NB4 (cell line): ENCODE data around the gene NHSL1.
"Not testable (repeated sequence)": the region's sequence is repeated elsewhere in the genome, so short reads cannot be mapped to it uniquely, and the experiment has no call there.

Experiments used
- DNase-seq: peaks from one replicate; pipeline ENCODE4 v3.0.0; 2010; ENCODE audit warnings: low read depth
- H3K4me3 ChIP-seq: one replicate; pipeline ENCODE4 v1.5.1; 2011; ENCODE audit warnings: mild to moderate bottlenecking, low read depth, low read length, moderate library complexity
- CTCF ChIP-seq: IDR thresholded peaks from one replicate; pipeline ENCODE4 v1.5.1; 2012; ENCODE audit warnings: low read depth, low read length
- MAX ChIP-seq: IDR thresholded peaks from 2 replicates; pipeline ENCODE4 v1.6.1; 2011; ENCODE audit warnings: low read depth, low read length
- MYC ChIP-seq: IDR thresholded peaks from 2 replicates; pipeline ENCODE4 v1.6.1; 2011; ENCODE audit warnings: low read depth, low read length
- POLR2A ChIP-seq: IDR thresholded peaks from 2 replicates; pipeline ENCODE4 v1.6.1; 2011; ENCODE audit warnings: mild to moderate bottlenecking; ENCODE audit not compliant: insufficient read length; ENCODE audit errors: extremely low read depth

NHSL1 gene

DNA sequence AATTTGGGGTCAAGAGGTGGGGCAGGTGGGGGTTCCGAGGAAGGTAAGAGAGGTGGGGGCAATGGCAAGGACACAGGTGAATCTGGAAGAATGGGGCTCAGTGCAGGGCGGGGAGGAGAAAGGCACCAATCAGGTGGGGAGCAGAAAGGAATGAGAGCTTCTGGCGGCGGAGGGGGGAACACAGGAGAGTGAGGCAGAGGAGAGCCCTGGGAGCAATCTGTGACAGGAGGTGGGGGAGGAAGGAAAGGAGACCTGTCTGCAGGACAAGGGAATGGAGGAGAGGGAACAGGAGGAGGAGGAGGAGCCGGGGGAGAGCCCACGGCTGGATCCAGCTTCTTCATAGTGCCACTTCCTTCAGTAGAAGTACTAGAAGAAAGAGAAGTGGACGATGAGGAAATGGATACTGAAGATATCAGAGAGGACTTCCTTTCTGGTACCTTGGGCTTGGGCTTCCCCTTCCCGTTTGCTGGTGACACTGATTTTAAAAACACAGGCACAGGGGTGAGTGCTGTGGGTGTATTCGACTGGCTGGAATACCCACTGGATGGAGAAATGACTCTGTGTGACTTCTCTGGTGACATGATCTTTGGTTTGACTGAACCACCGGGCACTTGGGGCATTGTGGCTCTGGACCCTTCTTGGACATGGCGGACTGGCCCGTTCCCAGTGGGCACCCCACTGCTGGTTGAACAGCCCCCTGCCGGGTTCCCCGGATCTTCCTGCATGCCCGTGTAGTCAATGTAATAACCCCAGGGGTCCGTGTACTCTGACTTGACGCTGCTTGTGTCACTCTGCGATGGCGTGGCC is 67.8 kb downstream of the NHSL1 start:
- peak; percentile 17 for DNase-seq
- no peak for TF ChIP-seq POLR2A
- TF ChIP-seq CTCF: no peak
- no peak for TF ChIP-seq MAX
- TF ChIP-seq MYC: no peak

DNA sequence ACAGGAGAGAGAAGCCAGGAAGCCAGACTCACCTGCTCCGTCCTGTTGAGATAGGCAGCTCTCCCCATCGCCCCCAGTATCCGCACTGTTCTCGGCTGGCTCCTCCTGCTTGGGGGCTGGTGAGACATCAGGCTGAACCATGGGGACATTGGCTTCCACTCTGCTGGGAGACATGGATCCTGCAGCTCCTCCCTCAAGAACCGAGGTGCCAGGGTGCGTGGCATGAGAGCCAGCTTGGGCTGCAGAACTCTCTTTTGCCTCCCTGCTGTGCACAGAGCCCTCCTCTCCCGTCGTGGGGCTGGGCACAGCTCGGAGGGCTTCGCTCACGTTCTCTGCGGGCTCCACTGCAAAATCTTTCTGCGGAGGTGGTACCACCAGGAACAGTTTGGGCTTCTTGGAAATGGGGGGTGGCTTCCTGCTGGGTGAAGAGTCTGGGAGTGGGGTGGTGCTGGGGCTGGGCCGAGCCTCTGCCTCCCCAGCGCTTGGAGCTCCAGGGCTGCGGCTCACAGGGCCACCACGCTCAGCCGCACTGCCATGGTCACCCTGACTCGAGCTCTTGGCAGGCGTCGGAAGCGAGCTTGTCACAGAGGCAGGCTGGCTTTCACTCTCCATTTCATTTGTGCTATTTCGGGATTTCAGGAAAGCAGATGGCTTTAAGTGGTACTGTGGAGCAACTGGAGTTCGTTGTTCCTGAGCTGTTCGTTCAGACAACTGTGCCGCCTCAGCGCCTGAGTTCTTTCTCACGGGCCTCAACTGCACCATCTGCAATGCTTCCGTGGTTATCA is 68.7 kb downstream of the NHSL1 start:
- no peak for DNase-seq
- H3K4me3 ChIP-seq: no peak overlapping the region
- TF ChIP-seq MAX: no peak

More for the DNA sequence above, 67.8 kb downstream of the NHSL1 start:
- no peak overlapping the region for H3K4me3 ChIP-seq

DNA sequence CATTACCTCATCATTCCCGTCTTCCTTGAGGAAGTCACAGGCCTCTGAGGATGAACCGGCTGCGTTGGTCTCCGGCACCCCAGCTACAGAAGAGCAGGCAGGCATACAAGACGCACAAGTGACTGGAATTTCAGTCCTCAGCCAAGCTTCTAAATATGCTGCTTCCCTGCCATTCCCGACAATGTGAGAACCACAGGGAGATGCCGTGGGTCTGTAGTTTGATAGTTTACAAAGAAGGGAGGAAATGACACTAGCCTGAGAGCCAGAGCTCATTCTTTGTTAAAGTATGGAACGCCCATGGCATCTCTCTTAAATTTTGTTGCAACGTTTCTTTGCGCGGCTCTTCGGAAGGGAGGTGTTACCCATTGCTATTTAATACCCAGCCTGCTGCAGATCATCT is 69.5 kb downstream of the NHSL1 start:
- DNase-seq: no peak
- no peak for TF ChIP-seq MAX
- TF ChIP-seq CTCF: no peak
- no peak for TF ChIP-seq MYC
- no peak for TF ChIP-seq POLR2A
- no peak overlapping the region for H3K4me3 ChIP-seq

DNA sequence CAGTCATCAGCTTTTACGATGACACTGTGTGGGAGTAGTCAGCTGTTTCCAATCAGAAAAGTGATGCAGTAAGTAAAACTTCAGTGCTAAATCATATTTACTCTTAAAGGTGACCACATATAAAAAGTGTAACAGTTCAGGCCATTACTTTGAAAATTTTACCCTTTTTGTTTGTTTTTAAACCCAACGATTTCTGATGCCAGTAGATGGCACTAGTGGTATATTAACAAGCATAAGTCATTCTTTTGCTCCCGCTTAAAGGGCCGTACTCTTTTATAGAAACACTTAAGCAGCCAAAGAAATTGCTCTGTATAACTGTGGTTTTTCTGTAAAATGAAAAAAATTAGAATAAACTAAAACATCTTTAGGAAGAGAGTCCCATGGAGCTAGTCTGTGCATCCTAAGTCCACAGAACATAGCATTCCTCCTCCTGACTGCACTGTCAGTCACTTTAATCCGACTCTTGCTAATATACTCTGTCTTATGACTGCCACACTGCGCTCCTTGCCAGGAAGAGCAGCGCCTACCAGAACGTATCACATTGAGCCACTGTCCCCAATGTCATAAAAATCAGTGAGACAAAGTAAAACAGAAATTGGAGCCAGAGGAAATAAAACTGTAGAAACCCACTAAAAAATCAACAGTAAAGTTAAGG is 70.2 kb downstream of the NHSL1 start:
- no peak for TF ChIP-seq POLR2A
- no peak for TF ChIP-seq MAX
- TF ChIP-seq MYC: no peak
- peak; percentile 57 for TF ChIP-seq CTCF
- no peak overlapping the region for H3K4me3 ChIP-seq
- DNase-seq: peak; percentile 70

GRCh38 chr6:138427701-138428100 is 71.6 kb downstream of the NHSL1 start:
- H3K4me3 ChIP-seq: no peak overlapping the region
- TF ChIP-seq CTCF (no peak), POLR2A (no peak), MYC (no peak), MAX (no peak)

DNA sequence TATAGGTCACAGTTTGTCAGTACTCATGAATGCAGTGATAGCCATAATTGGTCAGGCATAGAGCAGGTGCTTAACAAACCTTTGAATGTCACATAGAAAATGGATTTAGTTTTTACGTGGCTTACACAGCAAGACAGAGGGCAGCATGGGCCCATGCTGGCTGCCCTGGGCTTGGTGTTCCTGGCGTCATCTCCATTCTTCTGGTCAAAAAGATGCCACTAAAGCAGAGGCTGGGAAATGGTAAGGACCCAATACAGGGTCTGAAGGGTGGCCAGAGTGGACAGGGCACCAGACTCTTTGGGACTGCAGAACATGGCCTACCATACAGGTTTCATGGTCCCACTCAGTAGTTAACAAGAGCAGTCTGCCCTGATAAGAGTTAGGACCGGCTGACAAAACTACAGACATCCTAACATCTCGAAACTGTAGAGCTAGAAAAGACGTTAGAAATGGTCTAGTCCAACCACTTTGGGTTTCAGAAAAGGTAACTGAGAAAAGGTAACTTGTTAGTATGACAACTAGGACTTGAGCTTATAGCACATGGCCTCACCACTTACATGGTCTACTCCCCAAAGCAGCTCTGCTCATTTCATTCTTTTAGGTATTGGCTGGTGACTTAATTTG is 72.7 kb downstream of the NHSL1 start:
- TF ChIP-seq MAX: no peak
- TF ChIP-seq CTCF: no peak
- no peak for TF ChIP-seq MYC
- TF ChIP-seq POLR2A: no peak
- no peak overlapping the region for H3K4me3 ChIP-seq
- no peak for DNase-seq

More at GRCh38 chr6:138427701-138428100, 71.6 kb downstream of the NHSL1 start:
- no peak for DNase-seq

DNA sequence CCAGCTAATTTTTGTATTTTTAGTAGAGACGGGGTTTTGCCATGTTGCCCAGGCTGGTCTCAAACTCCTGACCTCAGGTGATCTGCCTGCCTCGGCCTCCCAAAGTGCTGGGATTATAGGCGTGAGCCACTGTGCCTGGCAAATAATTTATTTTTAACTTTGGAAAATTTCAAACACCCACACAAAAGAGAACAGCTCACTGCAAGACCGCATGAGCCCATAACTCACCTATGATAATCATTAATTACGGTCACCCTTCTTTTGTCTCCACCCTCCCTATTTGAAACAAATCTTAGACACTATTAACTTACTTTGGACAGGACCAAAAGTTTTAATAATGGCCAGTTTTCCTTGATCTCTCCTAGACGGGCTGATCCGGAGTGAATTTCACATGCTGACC is 74.0 kb downstream of the NHSL1 start:
- not testable (repeated sequence) for H3K4me3 ChIP-seq, DNase-seq
